NCI-H1694 (cell line): ENCODE results near the gene LONRF2.
"Not testable (repeated sequence)": the region's sequence is repeated elsewhere in the genome, so short reads cannot be mapped to it uniquely, and the experiment has no call there.

Experiments used
- DNase-seq: peaks from one replicate; lab custom pipeline; 2025; lab: John Stamatoyannopoulos, UW

The LONRF2 gene

DNA sequence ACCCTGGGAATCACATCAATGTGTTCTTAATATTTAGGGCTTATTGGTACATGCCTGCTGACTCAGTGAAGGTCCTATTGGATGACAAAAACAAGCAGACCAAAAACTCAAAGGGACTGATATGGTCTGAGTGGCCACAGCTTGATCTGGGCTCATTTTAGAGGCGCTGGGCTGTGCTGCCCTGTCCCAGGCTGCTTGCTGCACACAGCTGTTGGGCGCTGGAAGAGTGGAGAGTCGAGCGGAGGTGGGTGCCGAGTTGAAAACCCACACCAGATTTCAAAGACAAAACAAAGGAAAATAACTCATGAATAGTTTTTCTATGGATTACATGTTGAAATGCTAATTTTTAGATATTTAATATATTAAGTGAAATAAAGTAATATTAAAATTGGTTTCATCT is 68.5 kb downstream of the LONRF2 start:
- DNase-seq = no peak

DNA sequence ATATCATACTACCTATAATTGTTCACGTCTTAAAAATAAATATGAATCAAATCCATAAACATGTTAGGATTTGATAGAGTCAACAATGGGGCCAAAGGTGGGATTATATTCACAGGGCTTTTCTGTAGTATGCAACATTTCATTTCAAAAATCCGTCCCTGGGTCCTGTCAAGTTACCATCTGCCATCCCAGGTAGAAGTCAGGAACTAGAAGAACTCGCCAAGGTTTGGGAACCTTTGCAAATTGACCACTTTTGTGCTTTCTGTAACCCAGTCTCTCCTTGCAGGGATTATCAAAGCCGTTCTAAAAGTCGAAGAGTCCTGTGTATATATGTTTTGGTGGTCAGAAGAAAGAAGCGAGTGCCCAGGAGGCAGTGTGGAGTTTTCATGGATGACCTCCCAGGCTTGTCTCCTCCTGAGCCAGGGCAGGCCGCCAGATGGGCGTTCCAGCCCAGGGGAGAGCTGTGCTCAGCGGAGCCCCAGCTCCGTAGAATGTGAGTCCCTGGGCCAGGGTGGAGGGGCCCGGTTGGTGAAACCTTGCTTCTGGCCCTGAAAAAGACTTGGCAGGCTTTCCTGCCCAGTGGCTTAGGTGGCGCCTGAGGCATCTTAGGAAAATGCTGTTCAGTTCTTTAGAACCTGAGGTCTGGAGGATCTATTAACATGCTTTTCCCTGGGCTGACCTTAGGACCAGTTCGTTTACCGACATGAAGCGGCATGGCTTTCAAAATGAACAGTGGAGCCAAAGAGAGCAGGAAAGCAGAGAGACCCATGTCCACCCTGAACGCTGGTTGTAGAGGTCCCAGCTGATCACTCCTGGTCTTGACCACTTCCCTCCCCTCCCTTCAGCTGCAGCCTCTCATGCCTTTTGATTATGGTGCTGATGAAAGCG is 69.2 kb downstream of the LONRF2 start:
- DNase-seq = no peak

DNA sequence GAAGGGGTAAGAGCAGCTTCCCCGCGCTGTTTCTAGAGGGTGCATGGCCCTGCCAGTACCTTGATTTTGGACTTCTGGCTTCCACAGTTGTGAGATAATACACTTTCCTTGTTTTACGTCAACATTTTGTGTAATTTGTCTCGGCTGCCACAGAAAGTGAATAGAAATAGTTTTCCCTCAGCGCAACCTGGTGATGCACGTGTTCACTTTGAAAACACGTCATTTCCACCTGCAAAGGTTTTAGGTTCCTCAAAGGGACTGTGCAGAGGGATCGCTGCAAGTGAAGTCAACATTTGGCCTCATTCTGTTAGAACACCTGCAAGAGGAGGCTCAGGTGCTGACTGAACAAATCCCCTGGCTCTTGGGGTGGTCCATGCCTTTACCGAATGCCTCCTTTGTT is 71.7 kb downstream of the LONRF2 start:
- DNase-seq = no peak

DNA sequence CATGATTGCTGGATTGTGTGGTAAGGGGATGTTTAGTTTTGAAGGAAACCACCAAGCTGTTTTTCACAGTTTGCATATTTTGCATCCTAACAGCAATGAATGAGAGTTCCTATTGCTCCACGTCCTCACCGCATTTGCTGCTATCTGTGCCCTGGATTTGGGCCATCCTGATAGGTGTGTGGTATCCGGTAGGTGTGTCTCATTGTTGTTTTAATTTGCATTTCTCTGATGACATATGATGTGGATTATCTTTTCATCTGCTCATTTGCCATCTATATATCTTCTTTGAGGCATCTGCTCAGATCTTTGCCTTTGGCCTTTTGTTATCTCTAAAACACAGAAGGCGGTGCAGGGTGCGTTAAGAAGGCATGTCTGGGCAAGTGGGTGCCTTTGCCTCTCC is 73.3 kb downstream of the LONRF2 start:
- no peak for DNase-seq

DNA sequence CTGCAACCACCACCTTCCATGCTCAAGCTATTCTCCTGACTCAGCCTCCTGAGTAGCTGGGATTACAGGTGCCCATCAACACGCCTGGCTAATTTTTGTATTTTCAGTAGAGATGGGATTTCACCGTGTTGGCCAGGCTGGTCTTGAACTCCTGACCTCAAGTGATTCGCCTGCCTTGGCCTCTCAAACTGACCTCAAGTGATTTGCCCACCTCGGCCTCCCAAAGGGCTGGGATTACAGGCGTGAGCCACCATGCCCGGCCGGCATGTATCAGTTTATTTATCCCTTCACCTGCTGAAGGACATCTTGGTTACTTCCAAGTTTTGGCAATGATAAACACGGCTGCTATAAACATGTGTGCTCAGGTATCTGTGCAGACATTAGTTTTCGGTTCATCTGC is 73.7 kb downstream of the LONRF2 start:
- DNase-seq = not testable (repeated sequence)

DNA sequence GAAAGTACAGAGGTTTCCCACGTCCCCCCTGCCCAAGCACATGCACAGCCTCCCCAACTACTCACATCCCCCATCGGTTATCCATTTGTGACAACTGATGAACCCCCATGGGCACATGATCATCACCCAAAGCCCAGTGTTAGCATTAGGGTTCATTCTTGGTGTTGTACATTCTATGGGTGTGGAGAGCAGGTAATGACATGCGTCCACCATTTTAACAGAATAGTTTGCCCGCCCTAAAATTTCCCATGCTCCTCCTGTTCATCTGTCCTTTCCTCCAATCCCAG is 74.3 kb downstream of the LONRF2 start:
- no peak for DNase-seq

DNA sequence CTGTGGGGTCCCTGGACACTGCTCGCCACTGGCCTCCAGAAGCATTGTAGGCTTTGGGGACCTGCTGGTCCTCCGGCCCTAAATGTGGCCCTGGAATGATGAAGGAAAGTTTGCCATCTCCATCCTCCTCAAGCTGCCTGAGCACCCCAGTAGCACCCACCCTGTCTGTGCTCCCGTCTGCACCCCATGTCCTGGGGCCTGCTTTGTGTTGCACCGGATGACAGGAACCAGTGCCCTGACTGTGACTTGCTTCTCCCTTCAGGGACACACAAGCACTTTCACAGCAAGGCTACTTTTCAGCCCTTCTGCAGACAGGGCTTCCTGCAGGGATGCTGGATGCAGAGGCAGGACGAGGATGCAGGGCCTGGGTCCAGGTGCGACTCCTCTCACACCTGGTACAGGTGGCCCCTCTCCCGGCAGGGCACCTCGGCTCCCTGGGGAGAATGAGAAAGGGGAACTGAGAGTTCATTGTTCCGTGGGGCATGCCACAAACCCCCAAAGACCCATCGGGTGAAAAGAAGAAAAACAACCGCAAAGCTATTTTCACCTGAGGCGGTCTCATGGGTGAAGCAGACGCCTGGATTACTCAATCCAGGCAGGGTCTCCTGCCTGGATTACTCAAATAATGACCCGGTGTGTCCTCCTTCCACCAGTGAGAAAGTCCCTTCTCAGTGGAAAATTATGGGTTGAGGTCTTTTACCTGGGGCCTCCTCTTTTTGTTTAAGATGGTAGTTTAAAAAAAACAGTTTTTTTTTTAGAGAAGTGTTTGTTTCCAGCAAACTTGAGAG is 74.9 kb downstream of the LONRF2 start:
- DNase-seq = no peak

DNA sequence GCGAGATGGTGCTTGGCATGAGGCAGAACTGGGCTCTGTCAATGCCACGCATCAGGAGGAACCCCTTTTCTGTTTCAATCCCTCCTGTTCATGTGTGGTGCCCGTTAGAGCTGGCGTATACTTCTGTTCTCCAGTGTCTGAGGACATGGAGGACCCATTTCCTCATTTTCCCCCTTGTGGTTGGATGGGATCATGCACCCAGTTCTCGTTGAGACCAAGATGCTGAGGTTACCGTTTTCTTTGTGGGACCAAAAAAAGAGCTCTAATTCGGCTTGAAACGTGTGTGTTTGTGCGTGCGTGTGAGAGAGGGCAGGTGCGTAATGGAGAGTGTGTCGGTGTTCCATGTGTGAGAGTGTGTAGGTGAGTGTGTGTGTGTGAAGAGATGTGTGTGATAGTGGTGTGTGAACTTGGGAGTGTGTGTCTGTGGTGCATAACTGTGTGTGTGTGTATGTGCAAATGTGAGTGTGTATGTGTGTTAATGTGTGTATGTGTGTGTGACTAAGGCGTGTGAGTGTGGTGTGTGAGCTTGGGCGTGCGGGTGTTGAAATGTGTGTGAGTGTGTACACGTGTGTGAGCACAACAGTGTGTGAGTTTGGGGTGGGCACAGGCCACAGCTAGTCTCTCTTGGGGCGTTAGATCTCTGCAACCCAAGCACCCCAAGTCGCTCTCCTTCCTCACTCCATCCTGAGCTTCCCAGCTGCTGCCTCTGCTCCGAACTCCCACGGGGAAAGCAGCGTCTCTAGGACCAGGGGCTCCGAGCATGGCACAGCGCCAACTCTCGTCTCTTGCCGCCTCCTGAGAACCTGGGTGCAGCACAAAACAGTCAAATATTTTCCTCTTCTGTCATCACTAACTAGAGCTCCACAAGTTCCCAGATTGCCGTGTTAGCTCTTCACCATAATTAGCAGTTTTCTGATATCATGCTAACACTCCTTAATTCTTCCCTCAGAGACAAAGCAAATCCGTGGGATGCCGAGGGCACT is 75.8 kb downstream of the LONRF2 start:
- peak; percentile 23 for DNase-seq

DNA sequence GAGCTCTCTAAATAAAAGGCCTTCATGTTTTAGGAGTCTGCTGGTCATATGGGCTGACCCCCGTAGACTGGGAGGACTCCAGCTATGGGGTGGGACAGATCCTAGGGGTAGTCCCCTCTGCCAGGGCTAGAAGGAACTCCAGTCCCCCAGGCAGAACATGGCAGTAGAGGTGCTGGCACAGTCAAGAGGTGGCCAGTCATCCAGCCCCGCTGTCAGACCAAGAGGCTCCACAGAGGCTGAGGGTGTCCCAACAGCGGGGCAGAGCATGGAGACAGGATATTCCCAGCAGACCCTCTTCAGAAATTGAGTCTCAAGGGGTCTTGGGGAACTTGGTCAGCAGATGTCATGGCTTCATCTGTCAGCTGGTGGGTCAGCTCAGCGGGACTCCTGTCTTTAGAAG is 76.6 kb downstream of the LONRF2 start:
- no peak for DNase-seq

DNA sequence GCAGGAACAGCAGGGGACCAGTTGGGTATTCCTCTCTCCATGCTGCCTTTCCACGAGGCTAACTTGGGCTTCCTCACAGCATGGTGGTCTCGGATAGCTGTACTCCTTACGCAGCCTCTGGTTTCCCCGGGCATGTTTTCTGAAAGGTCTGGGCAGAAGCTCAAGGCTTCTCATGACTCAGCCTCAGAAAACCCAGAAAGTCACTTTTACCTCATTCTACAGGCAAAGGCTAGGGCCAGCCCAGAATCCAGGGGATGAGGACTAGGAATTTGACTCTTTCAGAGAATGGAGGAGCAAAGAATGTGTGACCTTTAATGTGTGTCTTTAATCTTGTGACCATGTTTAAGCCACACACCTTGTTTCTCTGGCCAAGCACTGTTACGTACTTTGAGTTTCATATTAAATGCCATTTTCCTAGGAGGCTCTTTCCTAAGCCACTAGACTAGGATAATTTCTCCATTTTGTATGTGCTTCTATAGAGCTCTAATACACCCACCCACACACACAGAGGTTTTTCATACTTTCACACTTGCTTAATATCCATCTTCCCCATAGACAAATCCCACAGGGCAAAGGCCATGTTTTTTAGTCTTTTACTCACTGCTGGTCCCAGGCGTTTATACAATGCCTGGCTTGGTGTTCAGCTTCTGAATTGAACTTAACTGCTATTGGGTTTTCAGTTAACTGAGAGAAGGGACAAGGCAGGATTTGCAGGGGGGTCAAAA is 77.3 kb downstream of the LONRF2 start:
- DNase-seq = no peak

DNA sequence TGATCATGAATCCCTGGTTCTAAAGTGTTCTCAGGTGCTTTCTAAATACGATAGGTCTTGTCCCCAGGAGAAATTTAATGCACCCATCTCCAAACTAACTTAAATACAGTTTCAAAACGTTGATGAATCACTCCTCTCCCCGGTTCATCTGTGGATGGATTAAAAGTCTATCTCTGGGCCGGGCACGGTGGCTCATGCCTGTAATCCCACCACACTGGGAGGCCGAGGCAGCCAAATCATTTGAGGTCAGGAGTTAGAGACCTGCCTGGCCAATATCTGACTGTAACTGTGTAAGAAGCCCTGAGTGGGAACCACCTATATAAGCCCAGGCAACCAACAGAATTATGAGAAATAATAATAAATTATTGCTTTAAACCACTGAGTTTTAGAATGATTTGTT is 78.7 kb downstream of the LONRF2 start:
- no peak for DNase-seq

DNA sequence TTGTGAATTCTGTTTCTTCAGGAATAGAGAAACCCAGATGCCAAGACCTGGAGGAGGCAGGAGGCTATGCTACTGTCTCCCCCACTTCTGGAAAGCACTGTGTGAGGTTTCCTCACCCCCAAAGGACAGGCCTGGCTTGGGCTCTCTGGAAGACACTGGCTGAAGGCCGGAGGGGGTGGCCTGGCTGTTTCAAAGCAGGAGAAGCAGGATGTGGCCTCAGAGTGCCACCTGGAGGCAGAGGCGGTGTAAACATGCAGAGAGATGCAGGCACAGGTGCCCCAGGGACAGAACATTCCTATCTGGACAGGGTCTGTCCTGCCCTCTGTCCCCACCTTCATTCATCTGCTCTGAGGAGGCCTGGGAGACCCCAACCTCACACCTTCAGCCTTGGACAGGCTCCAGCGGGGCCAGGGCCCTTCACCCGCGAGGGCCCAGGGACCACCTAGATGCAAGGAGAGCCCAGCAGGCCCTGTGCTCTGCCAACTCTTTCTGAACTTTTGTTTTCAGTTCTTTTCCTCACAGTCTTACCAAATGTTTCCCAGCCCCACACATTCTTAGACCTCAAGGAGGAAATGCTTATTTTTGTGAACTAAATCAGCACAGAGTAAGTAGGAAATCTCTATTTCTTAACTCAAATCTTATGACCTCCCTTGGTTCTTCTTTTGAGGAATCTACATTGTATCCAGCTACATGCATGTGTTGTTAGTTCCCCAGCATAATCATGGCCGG is 79.2 kb downstream of the LONRF2 start:
- DNase-seq = peak; percentile 47

DNA sequence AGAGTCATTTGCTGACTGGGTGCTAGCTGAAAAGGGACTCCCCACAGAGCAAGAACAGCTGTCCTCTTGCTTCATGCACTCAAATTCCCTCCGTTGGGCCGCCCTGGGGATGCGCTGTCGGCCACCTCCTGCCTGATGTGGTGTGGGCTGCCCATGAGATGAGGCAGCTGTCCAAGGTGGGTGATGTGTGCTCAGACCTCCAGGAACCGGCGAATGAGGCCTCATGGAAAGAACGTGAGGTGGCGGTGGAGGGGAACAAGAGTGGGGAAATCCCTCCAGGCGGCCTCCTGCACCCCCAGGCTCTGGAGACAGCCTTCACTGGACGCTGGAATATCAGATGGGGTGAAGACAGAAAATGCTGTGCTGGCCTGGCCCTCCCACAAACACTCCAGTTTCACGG is 79.8 kb downstream of the LONRF2 start:
- no peak for DNase-seq

DNA sequence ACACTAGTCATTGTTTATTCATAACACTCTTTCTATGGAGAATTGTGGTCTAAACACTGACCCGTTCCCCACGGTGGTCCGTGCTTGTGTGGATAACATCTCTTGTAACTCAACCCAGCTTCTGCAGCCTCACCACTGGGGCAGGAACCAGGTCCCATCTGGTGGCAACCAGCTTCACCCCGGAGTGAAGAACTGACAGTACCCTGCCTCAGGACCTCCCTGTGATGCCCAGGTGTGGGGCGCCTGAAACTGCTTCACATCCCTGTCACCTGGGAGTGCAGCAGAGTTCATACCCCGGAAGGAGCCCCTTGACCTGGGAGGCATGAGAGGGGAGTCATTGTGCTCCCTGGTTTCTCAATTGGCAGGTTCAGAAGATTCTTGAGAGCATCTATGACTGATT is 81.1 kb downstream of the LONRF2 start:
- no peak for DNase-seq

DNA sequence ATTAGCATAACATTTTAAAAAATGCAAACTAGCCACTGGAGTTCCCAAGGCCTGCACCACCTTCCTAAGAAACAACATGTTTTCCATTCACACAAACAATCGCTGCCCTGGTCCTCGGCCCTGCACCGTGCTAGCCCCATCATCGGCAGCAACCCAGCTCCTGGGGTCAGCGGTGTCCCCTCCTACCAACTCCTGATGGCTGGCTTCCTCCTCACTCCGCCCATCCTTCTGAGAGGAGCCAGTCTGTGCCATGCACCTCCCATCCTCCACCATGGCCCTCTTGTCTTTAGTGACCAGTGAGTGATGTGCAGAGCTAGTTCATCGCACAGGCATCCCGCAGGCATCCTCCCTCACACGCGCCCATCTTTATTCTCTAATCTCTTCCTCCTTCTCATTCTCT is 81.9 kb downstream of the LONRF2 start:
- no peak for DNase-seq

DNA sequence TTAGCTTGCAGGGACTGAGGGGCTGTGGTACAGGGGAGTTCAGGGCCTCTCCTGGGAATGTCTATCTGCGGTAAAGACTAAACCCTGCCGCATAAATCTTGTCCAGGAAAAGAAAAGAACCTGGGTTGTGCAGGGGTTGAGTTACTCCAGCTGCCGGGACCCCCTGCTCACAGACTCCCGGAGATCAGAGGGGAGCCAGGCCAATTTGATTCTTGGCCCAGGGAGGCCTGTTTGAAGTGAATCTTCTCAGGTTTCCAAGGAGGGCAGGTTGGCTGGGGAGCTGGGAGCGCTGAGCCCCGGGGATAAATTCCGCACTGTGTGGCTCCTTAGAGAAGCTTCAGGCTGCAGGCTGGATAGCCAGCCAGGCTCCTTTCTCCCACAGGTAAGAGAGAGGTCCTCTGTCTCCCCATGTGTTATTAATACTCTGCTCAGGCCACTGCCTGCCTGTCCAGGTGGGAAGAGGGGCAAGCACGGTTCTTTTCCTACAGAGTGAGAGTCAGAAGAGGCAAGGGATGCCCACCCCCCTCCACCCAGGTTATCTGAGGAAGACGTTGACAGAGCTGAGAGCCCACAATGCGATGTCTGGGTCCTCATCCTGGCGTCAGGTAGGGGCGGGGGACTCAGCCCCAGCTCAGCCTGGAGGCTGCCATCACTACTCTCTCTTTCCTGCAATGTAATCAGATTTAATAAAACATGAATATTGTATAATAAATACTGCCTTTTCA is 82.7 kb downstream of the LONRF2 start:
- no peak for DNase-seq

DNA sequence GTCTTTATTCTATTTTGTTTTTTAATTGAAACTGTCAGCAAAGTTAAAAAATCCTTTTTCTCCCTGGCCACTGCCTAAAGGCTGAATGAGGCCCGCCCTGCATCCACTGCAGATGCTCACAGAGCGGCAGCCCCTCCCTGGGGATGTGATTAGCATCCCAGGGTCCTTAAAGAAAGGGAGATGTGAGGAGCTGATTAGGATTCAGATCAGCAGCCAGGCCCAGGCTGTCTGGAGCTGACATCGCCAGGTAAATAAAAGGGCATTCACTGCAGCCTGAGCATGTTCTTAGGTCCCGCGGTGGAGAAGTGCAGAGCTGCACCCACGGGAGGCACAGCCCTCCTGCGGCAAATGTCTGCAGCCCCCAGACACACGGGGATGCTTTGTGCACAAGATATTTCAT is 83.8 kb downstream of the LONRF2 start:
- DNase-seq = no peak

DNA sequence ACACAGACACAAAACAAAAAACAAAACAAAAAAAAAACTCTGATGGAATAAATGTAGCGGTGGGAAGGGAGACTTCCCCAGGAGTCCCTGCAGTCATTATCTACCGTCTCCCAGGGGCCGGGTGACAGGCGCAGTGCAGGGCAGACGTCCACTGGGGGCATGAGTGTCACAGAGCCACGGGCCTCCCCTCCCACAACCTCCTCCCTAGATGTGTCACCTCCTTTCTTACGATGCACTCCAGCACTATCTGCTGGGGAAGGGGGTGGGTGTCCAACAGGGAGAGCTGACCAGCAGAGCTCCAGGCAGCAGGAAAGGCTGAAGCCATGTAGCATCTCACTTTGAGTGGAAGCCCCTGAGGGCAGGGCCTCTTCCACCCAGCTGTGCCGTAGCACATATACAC is 84.5 kb downstream of the LONRF2 start:
- no peak for DNase-seq

DNA sequence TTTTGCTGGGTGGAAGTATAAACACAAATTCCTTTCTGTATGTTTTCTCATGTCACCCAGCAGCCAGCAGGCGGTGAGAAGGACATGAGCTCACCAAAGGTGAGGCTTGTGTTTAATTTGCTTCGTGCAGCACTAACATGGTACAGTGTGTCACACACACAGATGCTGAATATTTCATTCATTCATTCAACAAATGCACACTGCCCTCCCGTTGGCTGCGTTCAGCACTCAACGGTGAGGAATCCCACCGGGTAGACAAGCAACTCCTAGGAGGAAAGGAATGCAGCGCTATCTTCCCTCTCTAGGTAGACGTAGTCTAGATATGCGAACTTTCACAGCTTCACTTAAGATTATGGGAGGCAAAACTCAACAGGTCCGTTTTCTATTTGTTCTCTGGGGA is 85.1 kb downstream of the LONRF2 start:
- no peak for DNase-seq

DNA sequence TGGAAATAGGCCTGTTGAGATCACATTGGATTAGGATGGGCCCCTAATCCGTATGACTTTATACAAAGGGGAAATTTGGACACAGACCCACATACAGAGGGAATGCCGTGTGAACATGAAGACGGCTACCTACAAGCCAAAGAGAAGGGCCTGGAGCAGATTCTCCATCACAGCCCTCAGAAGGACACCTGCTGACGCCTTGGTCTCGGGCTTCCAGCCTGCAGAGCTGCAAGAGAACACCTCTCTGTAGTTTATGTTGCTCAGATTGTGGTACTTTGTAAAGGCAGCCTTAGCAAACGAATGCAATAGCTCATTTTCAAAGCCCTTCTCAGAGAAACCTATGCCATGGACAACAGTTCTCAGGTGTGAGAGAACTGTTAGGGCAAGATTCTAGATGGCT is 86.1 kb downstream of the LONRF2 start:
- DNase-seq = no peak
